T-cell (primary cell): ENCODE data around the gene COX15. TPM values are rescaled to one million over a fixed set of nuclear protein-coding genes. Genes with fewer than 3 reads are reported as not detected.

ENCODE experiments used
- ATAC-seq, 4 experiments: fragments of 200-7000 bp in 3 of 4; fragments of 150-1000 bp in 1 of 4; cut with Tn5 transposase; replicated peaks in 1 of 4; 1 replicate in 3 of 4; 2 replicates in 1 of 4; pipeline ENCODE4 v1.10.0; 2021; ENCODE audit warnings: moderate library complexity in 3 of 4, mild to moderate bottlenecking in 2 of 4, moderate number of reproducible peaks in 1 of 4
- CTCF ChIA-PET, 2 donors: fragments of 300-600 bp; sonication (Branson Sonifier 250); formaldehyde crosslinking; loops; one replicate each; lab custom pipeline; 2022; ENCODE audit warnings: antibody characterized with exemption in 2 of 2; lab: Charles Lee
- POLR2A ChIA-PET, 2 donors: fragments of 300-600 bp; sonication (Branson Sonifier 250); formaldehyde crosslinking; loops; one replicate each; lab custom pipeline; 2022; ENCODE audit warnings: antibody characterized with exemption in 2 of 2; lab: Charles Lee
- DNase-seq, 35 experiments: peaks; one replicate each; pipeline versions ENCODE4 v3.0.0 to v3.0.0-alpha.2; 2013 to 2023
- H3K27ac ChIP-seq: one replicate; pipeline ENCODE4 v1.5.1; 2013; ENCODE audit warnings: low read length
- H3K27me3 ChIP-seq, 2 experiments: replicated peaks in 1 of 2; 1 replicate in 1 of 2; 2 replicates in 1 of 2; pipeline versions ENCODE4 v1.6.1 to v1.7.0; 2013; ENCODE audit warnings: low read length in 1 of 2, mixed read lengths in 1 of 2; ENCODE audit not compliant: control insufficient read depth in 2 of 2, insufficient read depth in 2 of 2; ENCODE audit errors: extremely low read depth in 1 of 2
- H3K36me3 ChIP-seq, 2 donors: 1 replicate in 1 of 2; 2 replicates in 1 of 2; pipeline versions ENCODE4 v1.6.1 to v1.7.0; 2013; ENCODE audit warnings: low read length in 1 of 2; ENCODE audit not compliant: control insufficient read depth in 2 of 2, insufficient read depth in 1 of 2; ENCODE audit errors: extremely low read depth in 1 of 2
- H3K4me1 ChIP-seq, 2 experiments: 1 replicate in 1 of 2; 2 replicates in 1 of 2; pipeline versions ENCODE4 v1.6.1 to v1.7.0; 2013; ENCODE audit warnings: low read length in 2 of 2, mixed read lengths in 1 of 2; ENCODE audit not compliant: insufficient read depth in 2 of 2, control insufficient read depth in 1 of 2; ENCODE audit errors: extremely low read depth in 1 of 2
- H3K4me3 ChIP-seq, 2 donors: 1 replicate in 1 of 2; 2 replicates in 1 of 2; pipeline versions ENCODE4 v1.5.1 to v1.7.0; 2013; ENCODE audit warnings: mild to moderate bottlenecking in 2 of 2, low read length in 1 of 2, moderate library complexity in 1 of 2; ENCODE audit not compliant: control insufficient read depth in 1 of 2; ENCODE audit errors: extremely low read depth in 1 of 2
- H3K9me3 ChIP-seq: 2 replicates; pipeline ENCODE4 v1.7.0; 2013
- H3K27ac Mint-ChIP-seq, 2 donors: one replicate each; pipeline ENCODE4 v1.8.0; 2020 to 2021; ENCODE audit warnings: mild to moderate bottlenecking in 2 of 2, mixed read lengths in 2 of 2
- H3K27me3 Mint-ChIP-seq, 2 donors: one replicate each; pipeline ENCODE4 v1.8.0; 2021 to 2022; ENCODE audit warnings: mixed read lengths in 2 of 2
- H3K36me3 Mint-ChIP-seq: one replicate; pipeline ENCODE4 v1.8.0; 2021; ENCODE audit warnings: mixed read lengths
- H3K4me1 Mint-ChIP-seq, 3 donors: one replicate each; pipeline ENCODE4 v1.8.0; 2020 to 2022; ENCODE audit warnings: mixed read lengths in 3 of 3, mild to moderate bottlenecking in 1 of 3
- H3K4me3 Mint-ChIP-seq, 3 donors: one replicate each; pipeline ENCODE4 v1.8.0; 2020 to 2022; ENCODE audit warnings: mild to moderate bottlenecking in 3 of 3, mixed read lengths in 3 of 3, moderate library complexity in 3 of 3
- H3K9me3 Mint-ChIP-seq, 3 donors: one replicate each; pipeline ENCODE4 v1.8.0; 2020 to 2022; ENCODE audit warnings: mixed read lengths in 3 of 3
- WGBS: methylation state at CpG from one replicate; pipeline ENCODE4 v1.1.5; 2013; ENCODE audit warnings: missing lambda C conversion rate; ENCODE audit not compliant: insufficient coverage; 5-methylcytosine and 5-hydroxymethylcytosine counted together
- total RNA-seq, 35 experiments: library from RNA in 6 of 35; stranded (reverse) in 6 of 35; fragments of 120-200 nt in 1 of 35; gene quantifications; one replicate each; pipeline versions ENCODE4 v1.2.1 to v1.2.4 and lab custom pipeline; 2013 to 2026

Gene COX15
- total RNA-seq, 5 donors from 2014 or later (not counting 1 experiment from before 2014, with no cell fraction given): 18.6 to 36.7 (median 31.5) TPM

GRCh38 chr10:99711129-99711719 is 20.7 kb downstream of the COX15 start:
- peaks cover 19% of the 10 kb centered on the region for H3K36me3 Mint-ChIP-seq
- ATAC-seq: peak in 3 of 4 experiments; percentile 64 to 74 (median 65)
- H3K9me3 Mint-ChIP-seq: no peaks in the 10 kb centered on the region
- no peak overlapping the region for H3K4me3 Mint-ChIP-seq
- CTCF ChIA-PET: interaction anchor here (0.9 to 1.0 kb wide), 2 partner anchors 275 kb away, joined by 3 to 5 read pairs; no protein-coding TSS in a partner anchor
- no peak overlapping the region for H3K27ac Mint-ChIP-seq
- H3K36me3 ChIP-seq: peaks cover 0 to 54% of the 10 kb centered on the region in 2 donors
- POLR2A ChIA-PET: no interaction called here
- H3K9me3 ChIP-seq: no peaks in the 10 kb centered on the region
- no peaks in the 10 kb centered on the region for H3K4me1 ChIP-seq
- H3K4me3 ChIP-seq: no peak overlapping the region
- H3K27me3 Mint-ChIP-seq: no peaks in the 10 kb centered on the region
- H3K27me3 ChIP-seq: no peaks in the 10 kb centered on the region
- peak in 14 of 35 experiments; percentile 3 to 60 (median 10) for DNase-seq
- no peaks in the 10 kb centered on the region for H3K4me1 Mint-ChIP-seq
- H3K27ac ChIP-seq: no peak overlapping the region

GRCh38 chr10:99709480-99710229 is 22.3 kb downstream of the COX15 start:
- no peaks in the 10 kb centered on the region for H3K4me1 ChIP-seq
- 36% methylated on average over 3 of the region's 4 CpGs for WGBS
- H3K27me3 Mint-ChIP-seq: no peaks in the 10 kb centered on the region
- POLR2A ChIA-PET: no interaction called here
- H3K4me1 Mint-ChIP-seq: no peaks in the 10 kb centered on the region
- no peaks in the 10 kb centered on the region for H3K9me3 Mint-ChIP-seq
- no peak overlapping the region for H3K27ac ChIP-seq
- no peak for ATAC-seq
- DNase-seq: no peak
- H3K4me3 Mint-ChIP-seq: no peak overlapping the region
- H3K36me3 ChIP-seq: peaks cover 0 to 50% of the 10 kb centered on the region in 2 donors
- no peak overlapping the region for H3K27ac Mint-ChIP-seq
- peaks cover 19% of the 10 kb centered on the region for H3K36me3 Mint-ChIP-seq
- no peaks in the 10 kb centered on the region for H3K27me3 ChIP-seq
- H3K9me3 ChIP-seq: no peaks in the 10 kb centered on the region
- CTCF ChIA-PET: no interaction called here
- H3K4me3 ChIP-seq: no peak overlapping the region

- no peaks in the 10 kb centered on the region for H3K9me3 ChIP-seq
These were observed 23.4 kb downstream of the COX15 start for GRCh38 chr10:99708428-99709012.

GRCh38 chr10:99700649-99701048 is 31.3 kb downstream of the COX15 start:
- no peak overlapping the region for H3K4me3 ChIP-seq
- no peaks in the 10 kb centered on the region for H3K9me3 ChIP-seq
- H3K36me3 Mint-ChIP-seq: peaks cover 64% of the 10 kb centered on the region
- H3K27me3 ChIP-seq: no peaks in the 10 kb centered on the region
- ATAC-seq: no peak
- CTCF ChIA-PET: interaction anchor here in 1 of 2 donors (0.6 kb wide), 1 partner anchor 11 kb away, joined by 4 read pairs; no protein-coding TSS in a partner anchor
- no peak overlapping the region for H3K27ac Mint-ChIP-seq
- H3K27me3 Mint-ChIP-seq: no peaks in the 10 kb centered on the region
- no peak for DNase-seq
- H3K4me1 ChIP-seq: no peaks in the 10 kb centered on the region
- H3K36me3 ChIP-seq: peaks cover 0 to 66% of the 10 kb centered on the region in 2 donors
- no peak overlapping the region for H3K4me3 Mint-ChIP-seq
- H3K27ac ChIP-seq: no peak overlapping the region
- WGBS: 100% methylated on average over 2 of the region's 4 CpGs
- H3K9me3 Mint-ChIP-seq: no peaks in the 10 kb centered on the region
- H3K4me1 Mint-ChIP-seq: no peaks in the 10 kb centered on the region
- POLR2A ChIA-PET: interaction anchor here in 1 of 2 donors (0.6 kb wide), 1 partner anchor 15 kb away, joined by 3 read pairs; no protein-coding TSS in a partner anchor

More at GRCh38 chr10:99708428-99709012, 23.4 kb downstream of the COX15 start:
- ATAC-seq: no peak
- no CpG with 5 or more reads among the region's 1 CpG for WGBS
- H3K36me3 ChIP-seq: peaks cover 0 to 51% of the 10 kb centered on the region in 2 donors
- Mint-ChIP-seq H3K4me1 (no peaks in the 10 kb centered on the region), H3K27me3 (no peaks in the 10 kb centered on the region), H3K36me3 (peaks cover 19% of the 10 kb centered on the region), H3K9me3 (no peaks in the 10 kb centered on the region), H3K27ac (peak overlapping the region in 1 of 2 donors; percentile 8), H3K4me3 (no peak overlapping the region)
- ChIA-PET POLR2A (no interaction called here), CTCF (no interaction called here)
- H3K4me1 ChIP-seq: no peaks in the 10 kb centered on the region
- H3K27me3 ChIP-seq: no peaks in the 10 kb centered on the region
- no peak for DNase-seq
- no peak overlapping the region for H3K27ac ChIP-seq
- H3K4me3 ChIP-seq: no peak overlapping the region

- ATAC-seq (no peak), DNase-seq (peak in 1 of 35 experiments; percentile 8)
- no peaks in the 10 kb centered on the region for H3K9me3 Mint-ChIP-seq
- H3K36me3 ChIP-seq: peaks cover 0 to 53% of the 10 kb centered on the region in 2 donors
- H3K27me3 ChIP-seq: no peaks in the 10 kb centered on the region
- no peak overlapping the region for H3K27ac ChIP-seq
- no peaks in the 10 kb centered on the region for H3K27me3 Mint-ChIP-seq
- 95% methylated on average over 8 of the region's 8 CpGs for WGBS
- no peaks in the 10 kb centered on the region for H3K9me3 ChIP-seq
- ChIA-PET CTCF (no interaction called here), POLR2A (no interaction called here)
- H3K4me3 Mint-ChIP-seq: no peak overlapping the region
- peaks cover 61% of the 10 kb centered on the region for H3K36me3 Mint-ChIP-seq
- H3K4me3 ChIP-seq: no peak overlapping the region
- H3K4me1 ChIP-seq: no peaks in the 10 kb centered on the region
- H3K4me1 Mint-ChIP-seq: no peaks in the 10 kb centered on the region
- no peak overlapping the region for H3K27ac Mint-ChIP-seq
These were observed 33.3 kb downstream of the COX15 start for GRCh38 chr10:99698504-99699080.

- 86% methylated on average over 1 of the region's 6 CpGs for WGBS
- H3K36me3 ChIP-seq: peaks cover 0 to 44% of the 10 kb centered on the region in 2 donors
- H3K27ac ChIP-seq: no peak overlapping the region
- Mint-ChIP-seq H3K4me1 (no peaks in the 10 kb centered on the region), H3K4me3 (no peak overlapping the region), H3K9me3 (no peaks in the 10 kb centered on the region), H3K36me3 (peaks cover 64% of the 10 kb centered on the region), H3K27me3 (no peaks in the 10 kb centered on the region), H3K27ac (no peak overlapping the region)
- no peaks in the 10 kb centered on the region for H3K9me3 ChIP-seq
- no peak for DNase-seq
- no peaks in the 10 kb centered on the region for H3K27me3 ChIP-seq
- no peaks in the 10 kb centered on the region for H3K4me1 ChIP-seq
- ChIA-PET POLR2A (interaction anchor here in 1 of 2 donors (0.5 kb wide), 1 partner anchor 18 kb away, joined by 5 read pairs; no protein-coding TSS in a partner anchor), CTCF (no interaction called here)
- no peak overlapping the region for H3K4me3 ChIP-seq
- ATAC-seq: no peak
These were observed 36.2 kb downstream of the COX15 start for GRCh38 chr10:99695761-99696160.
